SU-DHL-6 (cell line): ENCODE measurements around the gene IER5.
A peak's percentile ranks its signal among the peaks of the same experiment; 100 is the strongest.

Experiments
- H2AFZ ChIP-seq: fragments of 200-600 bp; sonication (generic); 2 replicates; pipeline ENCODE4 v1.6.1; 2014; ENCODE audit warnings: low read depth, mild to moderate bottlenecking, moderate library complexity, mixed read lengths, antibody characterized with exemption, low read length; ENCODE audit not compliant: severe bottlenecking
- H3F3A ChIP-seq: fragments of 200-600 bp; shearing (Covaris generic); 2 replicates; pipeline ENCODE4 v1.6.0; 2016; ENCODE audit warnings: antibody characterized with exemption, mild to moderate bottlenecking; ENCODE audit not compliant: insufficient read depth
- H3K27ac ChIP-seq: fragments of 200-600 bp; sonication (generic); 2 replicates; pipeline ENCODE4 v1.5.1; 2016; ENCODE audit warnings: low read depth, mild to moderate bottlenecking, low read length, moderate library complexity, mixed read lengths
- H3K27me3 ChIP-seq: fragments of 200-600 bp; sonication (generic), shearing (Covaris generic); 2 replicates; pipeline ENCODE4 v1.6.0; 2014; ENCODE audit warnings: mild to moderate bottlenecking, low read length
- H3K36me3 ChIP-seq: fragments of 200-600 bp; sonication (generic); 2 replicates; pipeline ENCODE4 v1.6.1; 2014; ENCODE audit warnings: mild to moderate bottlenecking, low read length, mixed read lengths
- H3K4me2 ChIP-seq: fragments of 300-600, 200-600 bp; shearing (Covaris generic), sonication (generic); 2 replicates; pipeline ENCODE4 v1.6.0; 2014; ENCODE audit warnings: low read length, low read depth, mild to moderate bottlenecking; ENCODE audit not compliant: poor library complexity, severe bottlenecking
- H3K4me3 ChIP-seq: fragments of 200-600 bp; sonication (generic); 2 replicates; pipeline ENCODE4 v1.5.1; 2014; ENCODE audit warnings: antibody characterized with exemption, low read length, mild to moderate bottlenecking, mixed read lengths; ENCODE audit not compliant: insufficient read depth, poor library complexity, severe bottlenecking
- H3K79me2 ChIP-seq: fragments of 200-600 bp; sonication (generic); 2 replicates; pipeline ENCODE4 v1.6.1; 2014; ENCODE audit warnings: mild to moderate bottlenecking, low read length, moderate library complexity; ENCODE audit not compliant: insufficient read depth
- H3K9ac ChIP-seq: fragments of 200-600 bp; sonication (generic); 2 replicates; pipeline ENCODE4 v1.7.0; 2014; ENCODE audit warnings: mild to moderate bottlenecking, low read length
- H3K9me2 ChIP-seq: fragments of 200-600 bp; sonication (generic); replicated peaks from 2 replicates; pipeline ENCODE4 v1.6.1; 2014; ENCODE audit warnings: low read length; ENCODE audit not compliant: insufficient read depth
- H3K9me3 ChIP-seq: fragments of 200-600 bp; sonication (generic); 2 replicates; pipeline ENCODE4 v1.6.1; 2014; ENCODE audit warnings: low read length, mixed read lengths; ENCODE audit not compliant: insufficient read depth
- H4K20me1 ChIP-seq: fragments of 200-600 bp; sonication (generic); 2 replicates; pipeline ENCODE4 v1.6.1; 2014; ENCODE audit warnings: low read depth, mild to moderate bottlenecking, antibody characterized with exemption, low read length, moderate library complexity, mixed read lengths
- EZH2phosphoT487 ChIP-seq: fragments of 200-600 bp; sonication (generic), shearing (Covaris generic); conservative IDR thresholded peaks from 2 replicates; pipeline ENCODE4 v1.6.1; 2018; ENCODE audit warnings: mild to moderate bottlenecking, antibody characterized with exemption, low read length, moderate library complexity, mixed read lengths
- TF ChIP-seq, protein P1 (sequence below): fragments of 200-600 bp; sonication (generic); IDR thresholded peaks from one replicate; pipeline ENCODE4 v1.5.1; 2017; ENCODE audit warnings: antibody characterized with exemption, mild to moderate bottlenecking, low read length, moderate library complexity; ENCODE audit not compliant: insufficient read depth, poor library complexity, severe bottlenecking

The IER5 gene

DNA sequence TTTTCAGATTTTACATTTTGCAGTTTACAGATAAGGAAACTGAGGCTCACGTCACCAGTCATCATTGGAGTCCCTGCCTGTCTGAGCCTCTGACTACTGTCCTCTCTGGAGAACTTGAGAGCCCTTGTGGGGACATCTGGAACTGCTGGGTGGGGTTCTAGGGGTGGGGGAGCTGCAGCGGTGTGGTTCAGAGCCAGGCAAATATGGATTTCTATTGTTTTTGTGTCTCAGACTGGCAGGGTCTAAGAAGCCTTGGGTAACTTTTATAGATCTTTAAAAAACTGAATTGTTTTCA, 46.9 kb downstream of the IER5 start:
- no peaks in the 10 kb centered on the region for H3K9me2 ChIP-seq
- H3K79me2 ChIP-seq: no peaks in the 10 kb centered on the region
- no peaks in the 10 kb centered on the region for H4K20me1 ChIP-seq
- TF ChIP-seq, protein P1, sequence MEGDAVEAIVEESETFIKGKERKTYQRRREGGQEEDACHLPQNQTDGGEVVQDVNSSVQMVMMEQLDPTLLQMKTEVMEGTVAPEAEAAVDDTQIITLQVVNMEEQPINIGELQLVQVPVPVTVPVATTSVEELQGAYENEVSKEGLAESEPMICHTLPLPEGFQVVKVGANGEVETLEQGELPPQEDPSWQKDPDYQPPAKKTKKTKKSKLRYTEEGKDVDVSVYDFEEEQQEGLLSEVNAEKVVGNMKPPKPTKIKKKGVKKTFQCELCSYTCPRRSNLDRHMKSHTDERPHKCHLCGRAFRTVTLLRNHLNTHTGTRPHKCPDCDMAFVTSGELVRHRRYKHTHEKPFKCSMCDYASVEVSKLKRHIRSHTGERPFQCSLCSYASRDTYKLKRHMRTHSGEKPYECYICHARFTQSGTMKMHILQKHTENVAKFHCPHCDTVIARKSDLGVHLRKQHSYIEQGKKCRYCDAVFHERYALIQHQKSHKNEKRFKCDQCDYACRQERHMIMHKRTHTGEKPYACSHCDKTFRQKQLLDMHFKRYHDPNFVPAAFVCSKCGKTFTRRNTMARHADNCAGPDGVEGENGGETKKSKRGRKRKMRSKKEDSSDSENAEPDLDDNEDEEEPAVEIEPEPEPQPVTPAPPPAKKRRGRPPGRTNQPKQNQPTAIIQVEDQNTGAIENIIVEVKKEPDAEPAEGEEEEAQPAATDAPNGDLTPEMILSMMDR: peak; percentile 11
- TF ChIP-seq EZH2phosphoT487: no peak
- peak overlapping the region; percentile 81 for H3K4me2 ChIP-seq
- H3K27ac ChIP-seq: peak overlapping the region; percentile 93
- H3K9ac ChIP-seq: peak overlapping the region; percentile 63
- no peak overlapping the region for H2AFZ ChIP-seq
- H3K27me3 ChIP-seq: no peaks in the 10 kb centered on the region
- H3K4me3 ChIP-seq: no peak overlapping the region
- peaks cover 25% of the 10 kb centered on the region for H3F3A ChIP-seq
- no peaks in the 10 kb centered on the region for H3K36me3 ChIP-seq
- H3K9me3 ChIP-seq: no peaks in the 10 kb centered on the region

DNA sequence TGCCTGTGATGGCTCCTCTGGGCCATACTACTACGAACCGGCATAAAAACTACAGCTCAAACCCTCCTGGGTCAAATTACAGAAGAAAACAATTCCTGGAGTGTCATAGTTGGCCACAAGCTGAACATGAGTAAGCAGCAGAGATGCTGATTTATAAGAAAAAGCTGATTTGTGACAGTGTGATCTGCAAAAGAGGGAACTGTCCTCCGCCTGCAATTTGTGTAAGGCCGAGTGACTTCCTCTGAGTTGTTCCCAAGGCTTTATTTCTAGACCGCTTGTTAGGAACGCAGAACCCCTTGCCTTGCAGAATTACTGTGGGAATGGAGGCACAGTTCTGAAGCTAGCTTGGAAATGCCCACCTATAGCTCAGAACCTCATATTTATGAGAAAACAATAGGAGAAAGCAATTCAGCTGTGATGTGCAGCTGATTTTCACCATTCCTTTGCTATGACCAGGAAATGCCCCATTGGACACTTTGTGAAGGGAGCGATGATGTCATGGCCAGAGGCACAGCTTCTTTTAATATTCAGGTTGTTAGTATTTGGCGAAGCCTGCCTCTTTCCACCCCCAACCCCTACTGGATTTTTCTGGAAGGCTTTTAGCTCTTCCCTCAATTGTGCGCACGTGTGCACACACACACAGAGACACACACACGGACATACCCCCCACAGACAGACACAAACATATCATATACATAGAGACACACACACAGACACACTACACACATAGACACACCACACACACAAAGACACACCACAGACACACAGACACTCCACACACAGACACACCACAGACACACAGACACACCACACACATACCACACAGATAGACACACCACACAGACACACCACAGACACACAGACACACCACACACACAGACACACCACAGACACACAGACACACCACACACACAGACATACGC, 47.6 kb downstream of the IER5 start:
- Histone ChIP-seq H4K20me1 (no peaks in the 10 kb centered on the region), H3F3A (peaks cover 25% of the 10 kb centered on the region), H3K36me3 (no peaks in the 10 kb centered on the region), H3K4me2 (no peak overlapping the region), H3K27me3 (no peaks in the 10 kb centered on the region), H3K9me2 (no peaks in the 10 kb centered on the region), H3K9ac (0 out of 2 replicates have a peak overlapping the region, but pooled peaks have one; percentile 63), H2AFZ (no peak overlapping the region), H3K27ac (peak overlapping the region; percentile 93; the same call in 1 of the 2 replicates), H3K9me3 (no peaks in the 10 kb centered on the region), H3K4me3 (no peak overlapping the region), H3K79me2 (no peaks in the 10 kb centered on the region)
- TF ChIP-seq, protein P1: no peak
- no peak for TF ChIP-seq EZH2phosphoT487

DNA sequence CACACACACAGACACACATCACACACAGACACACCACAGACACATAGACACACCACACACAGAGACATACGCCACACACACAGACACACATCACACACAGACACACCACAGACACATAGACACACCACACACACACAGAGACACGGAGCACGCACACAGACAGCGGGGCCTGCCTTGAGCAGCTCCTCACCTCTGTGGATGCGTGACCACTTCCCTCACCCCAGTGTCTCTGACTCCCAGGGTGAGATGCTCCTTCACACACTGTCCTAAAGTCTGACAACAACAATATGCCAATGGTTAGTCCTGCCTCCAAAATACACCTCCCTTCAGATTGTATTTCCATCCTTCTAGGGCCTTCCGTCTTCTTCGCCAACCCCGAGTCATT, 48.2 kb downstream of the IER5 start:
- TF ChIP-seq EZH2phosphoT487: no peak
- TF ChIP-seq, protein P1: no peak
- peaks cover 22% of the 10 kb centered on the region for H3F3A ChIP-seq
- no peaks in the 10 kb centered on the region for H4K20me1 ChIP-seq
- no peak overlapping the region for H3K9ac ChIP-seq
- H3K9me3 ChIP-seq: no peaks in the 10 kb centered on the region
- no peaks in the 10 kb centered on the region for H3K36me3 ChIP-seq
- H3K27ac ChIP-seq: no peak overlapping the region
- H3K4me2 ChIP-seq: no peak overlapping the region
- no peaks in the 10 kb centered on the region for H3K79me2 ChIP-seq
- H2AFZ ChIP-seq: no peak overlapping the region
- H3K27me3 ChIP-seq: no peaks in the 10 kb centered on the region
- no peak overlapping the region for H3K4me3 ChIP-seq
- no peaks in the 10 kb centered on the region for H3K9me2 ChIP-seq
